Adrenal gland (tissue), 5 donors: ENCODE measurements around the gene CRY1.

Source experiments
- POLR2A ChIP-seq, 2 donors: fragments of 450-650 bp; IDR thresholded peaks; one replicate each; pipeline ENCODE4 v1.6.1; 2017; ENCODE audit warnings: antibody characterized with exemption in 2 of 2, mild to moderate bottlenecking in 2 of 2, moderate library complexity in 1 of 2
- TF ChIP-seq, protein P1 (sequence below), 6 experiments: fragments of 450-650 bp in 4 of 6; fragments of 200-600 bp in 2 of 6; sonication (generic) in 1 of 6; IDR thresholded peaks; 1 replicate in 5 of 6; 2 replicates in 1 of 6; pipeline versions ENCODE4 v1.5.1 to v1.8.0; 2016 to 2021; ENCODE audit warnings: antibody characterized with exemption in 6 of 6, mild to moderate bottlenecking in 2 of 6, moderate library complexity in 1 of 6
- donor health status: DM: no; HTN: no; CAD: no.

DNA sequence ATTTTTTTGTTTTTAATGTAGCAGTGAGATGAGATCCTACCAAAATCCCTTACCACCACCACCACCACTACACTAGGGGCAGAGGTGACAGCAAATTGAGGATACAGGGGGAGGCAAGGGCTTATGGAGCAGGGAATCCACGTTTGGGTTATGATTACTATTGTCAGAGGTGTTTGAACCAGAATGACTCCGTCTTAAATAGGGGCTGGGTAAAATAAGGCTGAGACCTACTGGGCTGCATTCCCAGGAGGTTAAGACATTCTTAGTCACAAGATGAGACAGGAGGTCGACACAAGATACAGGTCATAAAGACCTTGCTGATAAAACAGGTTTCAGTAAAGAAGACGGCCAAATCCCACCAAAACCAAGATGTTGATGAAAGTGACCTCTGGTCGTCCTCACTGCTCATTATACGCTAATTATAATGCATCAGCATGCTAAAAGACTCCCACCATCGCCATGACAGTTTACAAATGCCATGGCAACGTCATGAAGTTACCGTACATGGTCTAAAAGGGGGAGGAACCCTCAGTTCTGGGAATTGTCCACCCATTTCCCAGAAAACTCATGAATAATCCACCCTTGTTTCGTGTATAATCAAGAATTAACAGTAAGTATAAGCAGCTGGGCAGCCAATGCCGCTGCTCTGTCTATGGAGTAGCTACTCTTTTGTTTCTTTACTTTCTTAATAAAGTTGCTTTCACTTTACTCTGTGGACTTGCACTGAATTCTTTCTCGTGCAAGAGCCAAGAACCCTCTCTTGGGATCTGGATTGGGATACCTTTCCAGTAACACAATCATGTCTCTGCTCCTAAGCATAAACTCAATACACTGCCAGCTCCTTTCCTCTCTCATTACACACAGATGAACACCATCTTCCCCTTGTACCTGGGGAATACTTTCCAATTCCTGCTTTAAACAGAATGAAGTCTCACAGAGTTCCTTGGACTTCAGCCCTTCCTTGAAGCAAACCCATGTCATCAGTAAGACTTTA lies 16.7 kb upstream of the CRY1 start:
- TF ChIP-seq, protein P1, sequence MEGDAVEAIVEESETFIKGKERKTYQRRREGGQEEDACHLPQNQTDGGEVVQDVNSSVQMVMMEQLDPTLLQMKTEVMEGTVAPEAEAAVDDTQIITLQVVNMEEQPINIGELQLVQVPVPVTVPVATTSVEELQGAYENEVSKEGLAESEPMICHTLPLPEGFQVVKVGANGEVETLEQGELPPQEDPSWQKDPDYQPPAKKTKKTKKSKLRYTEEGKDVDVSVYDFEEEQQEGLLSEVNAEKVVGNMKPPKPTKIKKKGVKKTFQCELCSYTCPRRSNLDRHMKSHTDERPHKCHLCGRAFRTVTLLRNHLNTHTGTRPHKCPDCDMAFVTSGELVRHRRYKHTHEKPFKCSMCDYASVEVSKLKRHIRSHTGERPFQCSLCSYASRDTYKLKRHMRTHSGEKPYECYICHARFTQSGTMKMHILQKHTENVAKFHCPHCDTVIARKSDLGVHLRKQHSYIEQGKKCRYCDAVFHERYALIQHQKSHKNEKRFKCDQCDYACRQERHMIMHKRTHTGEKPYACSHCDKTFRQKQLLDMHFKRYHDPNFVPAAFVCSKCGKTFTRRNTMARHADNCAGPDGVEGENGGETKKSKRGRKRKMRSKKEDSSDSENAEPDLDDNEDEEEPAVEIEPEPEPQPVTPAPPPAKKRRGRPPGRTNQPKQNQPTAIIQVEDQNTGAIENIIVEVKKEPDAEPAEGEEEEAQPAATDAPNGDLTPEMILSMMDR (IDR thresholded peaks at IDR 0.05), result no peak
- no peak for TF ChIP-seq POLR2A (IDR thresholded peaks at IDR 0.05)
